GM10847 (cell line): ENCODE data around the gene SPSB4.

Experiments
- POLR2A ChIP-seq: IDR thresholded peaks from 2 replicates; pipeline ENCODE4 v1.6.1; 2011; ENCODE audit not compliant: insufficient read length; ENCODE audit errors: extremely low read depth

Gene SPSB4

DNA sequence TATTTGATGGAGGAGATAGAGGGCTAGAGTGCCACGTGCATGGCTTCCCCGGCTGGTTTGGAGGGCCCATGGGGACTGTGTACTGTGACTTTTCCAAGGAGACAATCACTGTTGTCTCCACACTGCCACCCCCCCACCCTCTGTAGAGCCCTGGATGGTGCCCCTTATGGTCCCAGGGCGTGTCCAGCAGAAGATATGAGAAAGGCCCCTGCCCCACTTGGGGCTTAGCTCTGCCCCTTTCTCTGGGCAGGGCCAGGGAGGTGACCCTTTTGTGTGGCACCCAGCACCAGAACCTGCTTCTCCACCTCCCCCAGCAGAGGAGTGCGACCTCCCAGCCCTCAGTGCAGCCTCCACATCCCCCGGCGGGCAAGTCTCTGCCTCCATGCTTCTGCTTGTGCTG, 32.1 kb downstream of the SPSB4 start:
- no peak for TF ChIP-seq POLR2A

DNA sequence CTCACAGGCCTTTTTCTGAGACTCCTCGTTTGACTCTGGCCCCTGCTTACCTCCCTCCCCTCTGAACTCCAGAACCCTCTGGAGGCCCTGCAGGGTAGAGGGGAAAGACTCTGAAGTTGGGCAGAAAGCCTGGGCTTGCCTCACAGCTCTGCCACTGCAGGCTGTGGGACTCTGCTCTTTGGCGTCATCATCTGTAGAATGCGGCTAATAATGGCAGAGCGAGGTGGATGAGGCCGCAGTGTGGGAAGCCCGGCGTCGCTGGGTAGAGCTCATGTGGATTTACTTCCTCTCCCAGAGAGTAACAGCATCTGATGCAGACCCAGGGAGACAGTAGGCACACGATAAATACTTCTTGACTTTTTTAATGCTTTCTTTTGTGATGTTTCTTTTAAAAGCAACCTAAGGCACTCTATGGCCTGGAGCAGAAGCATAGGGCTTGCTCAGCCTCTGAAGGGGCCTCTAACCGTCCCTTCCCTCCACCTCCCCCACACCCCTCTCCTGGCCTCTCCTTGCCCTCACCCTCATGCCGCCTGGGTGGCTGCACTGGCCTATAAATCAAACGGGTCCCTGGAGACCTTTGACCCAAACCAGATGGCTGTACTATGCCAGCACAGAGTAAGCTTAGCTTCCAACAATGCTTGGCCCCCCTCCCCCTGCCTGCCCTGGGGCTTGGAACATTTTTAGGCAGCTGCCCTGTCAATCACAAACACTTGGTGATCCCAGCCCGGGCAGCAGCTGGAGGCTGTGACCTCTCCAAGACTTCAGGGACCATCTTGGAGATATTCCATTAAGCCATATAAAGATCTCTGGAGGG, 32.9 kb downstream of the SPSB4 start:
- no peak for TF ChIP-seq POLR2A

- TF ChIP-seq POLR2A, result no peak
Measured at GRCh38 chr3:141085343-141086070, 34.4 kb downstream of the SPSB4 start.

- no peak for TF ChIP-seq POLR2A
Measured at GRCh38 chr3:141086188-141086587, 35.0 kb downstream of the SPSB4 start.

DNA sequence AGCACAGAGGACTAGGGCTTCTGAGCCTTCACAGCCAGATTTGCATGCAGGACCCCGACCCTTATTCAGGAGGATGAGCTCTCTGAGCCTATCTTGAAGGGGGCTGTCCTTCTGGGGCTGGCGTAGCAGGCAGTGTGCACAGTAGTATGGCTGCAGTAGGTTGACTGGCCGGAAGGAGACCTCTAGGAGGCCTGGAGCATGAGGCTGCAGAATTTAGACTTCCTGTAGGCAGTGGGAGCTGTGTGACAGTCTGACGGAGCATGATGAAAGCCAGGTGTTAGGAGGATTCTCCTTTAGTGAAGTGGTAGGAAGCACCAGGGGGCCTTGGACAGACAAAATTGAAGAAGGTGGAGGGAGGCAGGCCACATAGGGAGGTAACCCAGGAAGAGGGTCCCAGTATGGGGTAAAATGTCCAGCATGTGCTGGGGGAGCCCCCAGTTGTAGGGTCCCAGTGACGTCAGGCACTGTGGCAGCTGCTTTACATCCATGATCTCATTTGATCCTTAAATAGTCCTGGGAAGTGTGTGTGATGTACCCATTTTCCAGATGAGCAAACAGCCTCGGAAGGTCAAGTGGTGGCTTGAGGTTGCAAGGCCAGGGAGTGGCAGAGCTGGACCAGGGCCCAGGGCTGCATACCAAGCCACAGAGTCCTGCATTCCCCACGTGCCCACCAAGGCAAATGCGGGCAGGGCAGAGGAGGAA, 36.1 kb downstream of the SPSB4 start:
- no peak for TF ChIP-seq POLR2A

DNA sequence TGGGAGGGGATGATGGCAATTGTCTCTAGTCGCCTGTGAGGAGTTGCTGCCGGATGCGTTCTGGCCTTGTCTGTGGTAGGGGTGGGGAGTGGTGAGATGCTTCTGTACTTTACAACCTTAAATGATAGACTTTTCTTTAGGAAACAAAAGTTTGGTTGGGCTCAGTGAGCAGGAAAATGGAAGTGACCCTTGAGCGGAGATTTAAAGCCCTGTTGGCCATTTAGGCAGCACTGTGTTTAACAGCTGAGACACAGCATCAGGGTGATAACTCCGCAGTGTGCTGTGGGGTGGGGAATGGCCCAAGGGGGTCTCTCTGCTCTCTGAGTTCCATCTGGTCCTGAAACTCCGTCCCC, 36.6 kb downstream of the SPSB4 start:
- no peak for TF ChIP-seq POLR2A

- no peak for TF ChIP-seq POLR2A
Measured at GRCh38 chr3:141089339-141090152, 38.4 kb downstream of the SPSB4 start.

DNA sequence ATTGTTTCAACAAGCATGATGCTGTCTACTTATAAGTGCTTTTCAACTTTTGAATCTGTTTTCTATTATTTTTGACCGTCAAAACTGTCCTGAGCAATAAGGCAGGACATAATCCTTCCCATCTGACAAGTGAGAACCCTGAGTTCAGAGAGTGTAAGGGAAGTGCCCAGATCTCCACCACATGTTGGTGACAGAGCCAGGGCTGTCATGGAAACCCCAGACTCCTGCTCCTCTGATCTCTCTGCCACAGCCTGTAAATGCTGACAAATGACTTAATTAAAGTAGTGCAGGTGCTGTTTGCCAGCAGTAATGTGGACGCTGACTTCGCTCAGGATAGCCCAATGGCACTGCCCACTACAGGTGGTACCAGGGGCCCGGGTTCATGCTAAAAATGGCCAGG, 40.3 kb downstream of the SPSB4 start:
- TF ChIP-seq POLR2A, result no peak

DNA sequence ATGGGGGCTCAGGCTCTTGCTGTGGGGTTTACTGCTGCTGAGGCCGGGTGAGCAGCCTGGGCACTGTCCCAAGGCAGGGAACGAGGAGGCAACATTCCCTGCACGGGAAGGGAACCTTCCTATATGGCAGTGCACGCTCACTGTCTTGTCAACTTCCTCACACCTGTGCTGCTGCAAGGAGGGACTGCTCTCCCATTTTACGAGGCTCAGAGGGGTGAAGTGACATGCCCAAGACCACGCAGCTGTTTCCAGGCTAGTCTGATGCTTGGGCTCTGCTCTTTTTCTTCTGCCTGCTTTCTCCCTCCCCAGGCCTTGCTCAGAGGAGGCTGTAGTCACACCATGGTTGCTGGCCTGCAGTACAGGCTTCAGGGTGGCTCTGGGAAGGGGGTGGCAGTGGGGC, 41.5 kb downstream of the SPSB4 start:
- TF ChIP-seq POLR2A, result no peak

- TF ChIP-seq POLR2A, result no peak
Measured at GRCh38 chr3:141093397-141093796, 42.2 kb downstream of the SPSB4 start.

- no peak for TF ChIP-seq POLR2A
Measured at GRCh38 chr3:141093971-141094684, 43.0 kb downstream of the SPSB4 start.

- no peak for TF ChIP-seq POLR2A
Measured at GRCh38 chr3:141094790-141095545, 43.8 kb downstream of the SPSB4 start.

GRCh38 chr3:141095546-141095937, 44.4 kb downstream of the SPSB4 start:
- no peak for TF ChIP-seq POLR2A

- no peak for TF ChIP-seq POLR2A
Measured at GRCh38 chr3:141096164-141096563, 45.0 kb downstream of the SPSB4 start.
